HG02759 (cell line): Measurements from ENCODE around the gene GABARAP.

Source experiments
- ATAC-seq: cut with Tn5 transposase; IDR thresholded peaks from one replicate; pipeline ENCODE4 v1.9.1; 2021; ENCODE audit warnings: mild to moderate bottlenecking, moderate library complexity; ENCODE audit not compliant: unreplicated experiment

The GABARAP gene

DNA sequence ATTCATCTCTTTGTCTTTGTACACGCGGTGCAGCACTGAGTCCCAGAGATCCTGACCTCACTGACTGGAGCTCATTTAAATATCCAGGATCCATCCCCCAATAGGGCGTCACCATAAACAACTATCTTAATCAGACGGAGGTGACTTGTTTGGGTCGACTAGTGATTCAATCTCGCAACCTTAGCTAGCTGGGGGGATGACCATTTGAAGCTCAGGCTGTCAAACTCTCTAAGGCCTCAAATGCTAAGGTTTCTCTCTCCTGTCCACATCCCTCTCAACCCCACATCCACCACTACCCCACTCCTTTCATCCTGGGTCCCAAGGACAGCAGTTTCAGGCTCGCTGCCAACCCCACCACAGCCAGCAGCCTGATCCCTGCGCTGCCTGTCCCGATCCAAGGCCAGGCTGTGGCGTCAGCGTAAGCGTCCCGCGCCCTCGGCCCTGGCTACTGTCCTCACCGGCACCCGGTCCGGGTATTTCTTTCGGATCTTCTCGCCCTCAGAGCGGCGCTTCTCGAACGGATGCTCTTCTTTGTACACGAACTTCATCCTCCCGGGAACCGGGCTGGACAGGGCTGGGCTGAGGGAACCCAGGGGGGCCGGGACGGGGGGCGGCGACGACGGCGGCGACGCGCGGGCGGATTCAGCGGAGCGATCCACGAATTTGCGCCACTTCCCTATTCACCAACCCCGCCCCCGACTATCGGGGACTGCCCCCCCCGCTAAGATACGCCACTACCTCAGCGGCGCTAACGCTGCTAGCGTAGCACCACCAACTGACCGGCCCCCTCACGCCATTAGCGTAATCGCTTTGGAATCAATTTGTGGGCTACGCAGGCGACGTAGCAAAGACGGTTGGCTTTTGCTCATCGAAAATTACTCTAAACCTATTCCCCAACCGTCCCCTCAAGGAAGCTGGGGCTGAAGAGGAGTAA lies at the start of gene GABARAP:
Gene GABARAP (minus strand): TSS at position 667 of the 934 bp plus-strand sequence. CDS start 119 bp downstream, at position 548.
- peak; percentile 35 for ATAC-seq

DNA sequence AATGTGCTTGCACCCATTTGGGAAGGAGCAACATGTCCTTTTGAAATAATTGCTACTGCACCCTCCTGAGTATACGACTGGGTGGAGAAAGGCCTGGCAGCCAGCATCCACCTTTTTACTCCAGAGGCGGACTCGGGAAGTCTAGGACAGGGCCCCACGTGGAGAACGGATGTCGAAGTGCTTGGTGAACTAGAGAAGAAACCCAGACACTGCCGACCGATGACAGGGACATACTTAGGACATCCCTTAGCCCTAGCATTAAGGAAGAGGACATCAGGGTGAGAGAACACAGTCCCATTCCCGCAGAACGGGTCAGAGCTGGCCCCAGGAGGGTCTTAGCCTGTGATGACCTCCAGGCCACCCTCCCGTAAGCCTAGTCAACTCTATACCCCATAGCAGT lies 48.4 kb upstream of the GABARAP start:
- ATAC-seq = no peak

DNA sequence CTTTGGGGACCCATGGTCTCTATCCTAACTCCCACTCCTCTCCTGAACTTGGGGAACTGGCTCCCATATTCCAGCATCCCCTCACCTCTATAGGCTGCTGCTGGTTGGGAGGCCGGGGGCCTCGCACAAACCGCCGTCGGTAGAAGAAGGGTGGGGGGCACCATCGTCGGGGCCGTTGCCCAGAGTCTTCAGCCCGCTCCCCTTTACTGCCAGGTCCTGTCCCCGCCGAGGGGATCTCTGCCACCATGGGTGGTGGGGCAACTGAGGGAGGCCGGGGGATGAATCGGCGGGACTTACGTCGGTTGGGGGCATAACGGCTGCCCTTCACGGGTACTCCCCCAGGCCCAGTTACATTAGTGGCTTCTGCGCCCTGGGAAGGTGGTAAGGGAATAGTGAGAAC lies 47.9 kb upstream of the GABARAP start:
- no peak for ATAC-seq

DNA sequence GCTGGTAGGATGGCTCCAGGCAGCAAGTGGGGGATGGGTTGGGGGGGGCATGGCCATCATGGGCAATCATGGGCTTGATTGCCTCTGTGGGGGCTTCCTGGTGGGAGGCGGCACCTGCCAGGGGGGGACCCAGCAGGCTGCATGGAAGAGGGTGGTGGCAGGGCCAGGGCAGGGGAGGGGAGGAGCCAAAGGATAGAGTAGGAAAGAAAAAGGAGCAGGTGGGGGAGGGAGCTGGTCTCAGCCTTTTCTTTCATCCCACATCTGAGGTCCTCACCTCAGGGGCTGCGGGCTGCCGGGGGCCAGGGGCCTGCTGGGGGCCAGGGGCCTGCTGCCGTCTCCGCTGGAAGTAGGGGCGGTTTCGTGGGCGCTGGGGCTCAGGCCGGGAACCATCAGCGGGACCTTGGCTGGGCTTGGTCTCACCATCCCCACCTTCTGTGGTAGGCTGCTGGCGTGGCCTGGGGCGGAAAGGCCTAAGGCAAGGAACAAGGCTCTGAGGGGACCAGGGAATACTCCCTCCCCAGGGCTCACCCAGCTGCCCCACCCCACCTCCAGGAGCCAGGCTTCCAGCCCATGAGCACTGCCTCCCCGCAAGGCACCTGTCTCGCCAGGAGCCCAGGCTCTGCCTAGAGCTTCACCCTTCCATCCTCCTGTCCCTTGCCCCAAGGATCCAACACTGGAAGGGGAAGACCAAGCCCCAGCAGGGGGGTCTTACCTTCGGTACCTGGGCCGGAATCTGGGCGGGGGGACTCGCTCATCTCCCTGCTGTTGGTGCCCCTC lies 47.2 kb upstream of the GABARAP start:
- ATAC-seq = no peak

DNA sequence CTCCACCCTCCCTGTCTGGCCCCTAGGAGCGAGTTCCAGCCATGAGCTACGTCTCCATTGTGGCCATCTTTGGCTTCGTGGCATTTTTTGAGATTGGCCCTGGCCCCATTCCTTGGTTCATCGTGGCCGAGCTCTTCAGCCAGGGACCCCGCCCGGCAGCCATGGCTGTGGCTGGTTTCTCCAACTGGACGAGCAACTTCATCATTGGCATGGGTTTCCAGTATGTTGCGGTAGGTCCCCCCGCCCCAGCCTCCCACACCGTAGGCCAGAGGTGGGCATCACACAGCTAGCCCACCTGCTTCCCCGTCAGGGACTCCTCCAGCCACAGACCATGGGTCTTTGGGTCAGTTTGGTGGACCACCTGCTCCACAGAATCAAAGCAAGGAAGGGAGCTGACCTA lies 43.4 kb upstream of the GABARAP start:
- ATAC-seq = no peak

DNA sequence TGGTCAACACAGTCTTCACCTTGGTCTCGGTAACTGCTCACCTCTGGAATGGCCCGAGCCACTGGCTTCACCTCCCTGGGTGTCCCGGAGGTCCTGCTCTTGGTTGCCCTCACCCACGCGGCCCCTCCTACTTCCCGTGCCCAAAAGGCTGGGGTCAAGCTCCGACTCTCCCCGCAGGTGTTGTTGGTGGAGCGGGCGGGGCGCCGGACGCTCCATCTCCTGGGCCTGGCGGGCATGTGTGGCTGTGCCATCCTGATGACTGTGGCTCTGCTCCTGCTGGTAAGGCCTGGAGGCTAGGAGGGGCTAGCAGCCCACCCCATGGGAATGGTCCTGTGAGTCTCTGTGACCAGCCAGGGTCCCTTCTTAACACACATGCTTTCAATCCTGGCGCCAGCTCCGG lies 42.7 kb upstream of the GABARAP start:
- ATAC-seq = no peak

DNA sequence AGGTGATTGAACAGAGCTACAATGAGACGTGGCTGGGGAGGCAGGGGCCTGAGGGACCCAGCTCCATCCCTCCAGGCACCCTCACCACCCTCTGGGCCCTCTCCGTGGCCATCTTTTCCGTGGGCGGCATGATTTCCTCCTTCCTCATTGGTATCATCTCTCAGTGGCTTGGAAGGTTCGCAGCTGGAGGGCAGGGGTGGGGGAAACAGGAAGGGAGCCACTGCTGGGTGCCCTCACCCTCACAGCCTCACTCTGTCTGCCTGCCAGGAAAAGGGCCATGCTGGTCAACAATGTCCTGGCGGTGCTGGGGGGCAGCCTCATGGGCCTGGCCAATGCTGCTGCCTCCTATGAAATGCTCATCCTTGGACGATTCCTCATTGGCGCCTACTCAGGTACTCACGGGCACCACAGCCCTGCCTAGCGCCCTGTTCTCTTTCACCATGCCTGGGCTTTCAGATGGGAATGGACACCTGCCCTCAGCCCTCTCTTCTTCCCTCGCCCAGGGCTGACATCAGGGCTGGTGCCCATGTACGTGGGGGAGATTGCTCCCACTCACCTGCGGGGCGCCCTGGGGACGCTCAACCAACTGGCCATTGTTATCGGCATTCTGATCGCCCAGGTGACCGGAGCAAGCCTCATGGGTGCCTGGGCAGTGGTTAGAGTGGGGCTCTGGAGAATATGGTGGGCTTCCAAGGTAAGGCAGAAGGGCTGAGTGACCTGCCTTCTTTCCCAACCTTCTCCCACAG lies 41.4 kb upstream of the GABARAP start:
- ATAC-seq = no peak

DNA sequence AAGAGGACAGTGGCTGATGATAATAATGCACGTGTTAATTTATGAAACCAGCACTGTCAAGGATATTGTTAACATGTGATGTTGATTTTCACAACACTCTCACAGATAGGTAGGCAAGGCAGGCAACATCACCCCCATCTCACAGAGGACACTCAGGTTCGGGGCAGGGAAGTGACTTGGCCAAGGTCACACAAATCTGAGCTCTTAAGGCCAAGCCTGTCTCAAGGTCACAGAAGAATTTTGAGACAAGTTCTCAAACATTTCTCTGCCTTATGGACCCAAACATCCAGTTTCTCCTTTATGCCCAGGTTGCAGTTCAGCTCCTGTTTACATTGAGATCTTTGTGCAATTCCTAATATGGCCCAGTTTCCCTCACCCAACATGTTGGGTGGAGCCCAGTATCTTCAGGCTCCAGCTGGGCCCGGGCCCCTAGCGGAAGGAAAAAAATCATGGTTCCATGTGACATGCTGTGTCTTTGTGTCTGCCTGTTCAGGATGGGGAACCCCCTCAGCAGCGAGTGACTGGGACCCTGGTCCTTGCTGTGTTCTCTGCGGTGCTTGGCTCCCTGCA lies 40.6 kb upstream of the GABARAP start:
- ATAC-seq = no peak

DNA sequence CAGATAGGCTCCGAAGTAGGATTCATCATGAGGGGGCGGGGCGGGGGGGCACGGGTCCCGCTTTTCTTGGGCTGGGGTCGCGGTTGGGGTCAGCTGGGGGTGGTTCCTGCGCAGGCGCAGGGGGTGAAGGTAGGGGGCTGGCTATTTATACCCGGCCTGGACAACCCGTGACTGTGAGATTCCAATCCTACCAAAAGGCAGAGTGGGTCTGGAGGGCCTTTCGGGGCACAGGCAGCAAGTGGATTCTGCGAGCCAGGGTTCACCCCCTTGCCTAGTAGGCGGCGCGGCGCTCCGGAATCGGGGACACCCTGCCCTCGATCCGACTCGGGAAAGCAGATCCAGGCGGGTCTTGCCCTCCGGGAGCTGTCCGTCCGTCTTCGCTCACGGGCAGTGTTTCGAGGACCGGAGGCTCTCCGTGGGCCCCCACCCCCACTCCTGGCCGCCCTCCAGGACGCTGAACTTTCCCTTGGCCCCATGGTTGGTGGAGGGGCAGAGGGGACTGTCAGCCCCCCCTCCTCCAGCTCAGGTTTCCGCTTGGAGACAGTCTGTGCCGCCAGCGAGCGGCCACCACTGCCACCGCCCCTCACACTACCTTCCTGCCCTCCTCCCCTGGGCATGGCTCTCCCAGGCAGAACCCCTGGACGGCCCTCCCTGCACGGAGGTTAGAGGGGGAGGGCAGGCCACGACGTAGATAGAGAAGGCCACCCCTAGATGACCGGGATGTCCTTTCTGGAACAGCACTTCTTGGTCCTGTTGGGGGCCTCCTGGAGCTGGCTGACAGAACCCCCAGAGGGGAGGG lies 39.9 kb upstream of the GABARAP start:
- ATAC-seq = no peak

DNA sequence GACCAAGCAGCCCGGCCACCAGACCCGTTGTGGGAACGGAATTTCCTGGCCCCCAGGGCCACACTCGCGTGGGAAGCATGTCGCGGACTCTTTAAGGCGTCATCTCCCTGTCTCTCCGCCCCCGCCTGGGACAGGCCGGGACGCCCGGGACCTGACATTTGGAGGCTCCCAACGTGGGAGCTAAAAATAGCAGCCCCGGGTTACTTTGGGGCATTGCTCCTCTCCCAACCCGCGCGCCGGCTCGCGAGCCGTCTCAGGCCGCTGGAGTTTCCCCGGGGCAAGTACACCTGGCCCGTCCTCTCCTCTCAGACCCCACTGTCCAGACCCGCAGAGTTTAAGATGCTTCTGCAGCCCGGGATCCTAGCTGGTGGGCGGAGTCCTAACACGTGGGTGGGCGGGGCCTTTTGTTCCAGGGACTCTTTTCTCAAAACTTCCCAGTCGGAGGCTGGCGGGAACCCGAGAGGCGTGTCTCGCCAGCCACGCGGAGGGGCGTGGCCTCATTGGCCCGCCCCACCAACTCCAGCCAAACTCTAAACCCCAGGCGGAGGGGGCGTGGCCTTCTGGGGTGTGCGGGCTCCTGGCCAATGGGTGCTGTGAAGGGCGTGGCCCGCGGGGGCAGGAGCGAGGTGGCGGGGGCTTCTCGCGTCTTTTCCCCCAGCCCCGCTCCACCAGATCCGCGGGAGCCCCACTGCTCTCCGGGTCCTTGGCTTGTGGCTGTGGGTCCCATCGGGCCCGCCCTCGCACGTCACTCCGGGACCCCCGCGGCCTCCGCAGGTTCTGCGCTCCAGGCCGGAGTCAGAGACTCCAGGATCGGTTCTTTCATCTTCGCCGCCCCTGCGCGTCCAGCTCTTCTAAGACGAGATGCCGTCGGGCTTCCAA lies 39.1 kb upstream of the GABARAP start, which contains the start of gene SLC2A4:
Gene SLC2A4 (plus strand): TSS at position 645 of the 879 bp plus-strand sequence. CDS start 217 bp downstream, at position 862.
- ATAC-seq = peak; percentile 72

DNA sequence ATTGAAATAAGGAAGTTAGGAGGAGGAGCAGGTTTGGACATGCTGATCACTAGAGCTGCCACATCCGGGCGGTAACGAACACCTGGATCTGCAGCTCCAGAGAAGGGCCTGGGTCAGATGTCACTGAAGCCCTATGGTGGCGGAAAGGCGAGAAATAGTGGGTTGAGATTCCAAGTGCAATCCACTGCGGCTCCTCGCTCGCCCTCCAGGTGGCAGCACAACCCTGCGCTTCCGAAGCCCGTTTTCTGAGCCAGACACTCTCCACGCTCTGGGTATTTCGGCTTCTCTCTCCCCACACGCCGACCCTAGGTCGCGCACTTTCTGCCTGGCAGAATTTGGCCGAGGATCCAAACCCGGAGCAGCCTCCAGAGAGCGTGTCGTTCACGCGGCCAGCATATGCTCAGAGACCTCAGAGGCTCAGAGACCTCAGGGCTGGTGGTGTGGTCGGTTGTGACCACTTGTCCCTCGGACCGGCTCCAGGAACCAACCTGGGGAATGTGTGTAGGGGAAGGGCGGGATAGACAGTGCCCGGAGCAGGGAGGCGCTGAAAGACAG lies 38.3 kb upstream of the GABARAP start:
- ATAC-seq = peak; percentile 64

DNA sequence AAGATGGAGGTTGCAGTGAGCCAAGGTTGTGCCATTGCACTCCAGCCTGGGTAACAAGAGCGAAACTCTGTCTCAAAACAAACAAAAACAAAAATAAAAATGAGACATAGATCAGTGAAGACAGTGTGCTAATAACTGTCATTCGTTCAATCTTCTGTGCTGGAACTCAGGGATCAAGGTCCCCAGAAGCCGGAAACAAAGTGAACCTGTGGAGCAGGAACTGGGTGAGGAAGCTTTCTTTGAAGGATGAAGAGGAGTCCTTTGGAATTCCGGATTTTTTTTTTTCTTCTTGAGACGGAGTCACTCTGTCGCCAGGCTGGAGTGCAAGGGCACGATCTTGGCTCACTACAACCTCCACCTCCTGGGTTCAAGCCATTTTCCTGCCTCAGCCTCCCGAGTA lies 37.2 kb upstream of the GABARAP start:
- no peak for ATAC-seq

DNA sequence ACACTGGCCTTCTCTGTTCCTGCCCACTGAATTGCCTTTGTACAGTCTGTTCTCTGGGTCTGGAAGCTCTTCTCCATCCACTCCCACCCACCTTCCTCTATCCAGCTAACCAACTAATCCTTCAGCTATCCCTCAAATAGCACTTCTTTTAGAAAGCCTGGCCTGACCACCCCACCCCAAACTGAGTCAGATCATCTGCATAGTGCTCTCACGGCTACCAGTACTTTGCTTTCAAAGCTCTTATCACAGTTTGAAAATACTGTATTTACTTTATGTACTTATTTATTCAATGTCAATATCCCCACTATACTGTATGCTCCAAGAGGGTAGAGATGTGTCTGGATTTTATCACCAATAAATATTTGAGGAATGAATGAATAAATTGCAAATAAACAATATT lies 24.5 kb upstream of the GABARAP start:
- no peak for ATAC-seq

DNA sequence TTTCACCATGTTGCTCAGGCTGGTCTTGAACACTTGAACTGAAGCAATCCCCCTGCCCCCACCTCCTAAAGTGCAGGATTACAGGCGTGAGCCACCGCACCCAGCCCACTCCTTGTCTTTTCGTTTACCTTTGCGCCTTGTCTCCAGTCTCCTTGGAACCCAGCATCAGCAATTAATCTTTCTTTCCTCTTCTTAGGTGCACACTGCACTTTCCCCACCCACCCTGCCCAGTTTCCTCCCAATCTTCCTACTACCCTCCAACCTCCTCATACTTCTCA lies 21.5 kb upstream of the GABARAP start:
- no peak for ATAC-seq

DNA sequence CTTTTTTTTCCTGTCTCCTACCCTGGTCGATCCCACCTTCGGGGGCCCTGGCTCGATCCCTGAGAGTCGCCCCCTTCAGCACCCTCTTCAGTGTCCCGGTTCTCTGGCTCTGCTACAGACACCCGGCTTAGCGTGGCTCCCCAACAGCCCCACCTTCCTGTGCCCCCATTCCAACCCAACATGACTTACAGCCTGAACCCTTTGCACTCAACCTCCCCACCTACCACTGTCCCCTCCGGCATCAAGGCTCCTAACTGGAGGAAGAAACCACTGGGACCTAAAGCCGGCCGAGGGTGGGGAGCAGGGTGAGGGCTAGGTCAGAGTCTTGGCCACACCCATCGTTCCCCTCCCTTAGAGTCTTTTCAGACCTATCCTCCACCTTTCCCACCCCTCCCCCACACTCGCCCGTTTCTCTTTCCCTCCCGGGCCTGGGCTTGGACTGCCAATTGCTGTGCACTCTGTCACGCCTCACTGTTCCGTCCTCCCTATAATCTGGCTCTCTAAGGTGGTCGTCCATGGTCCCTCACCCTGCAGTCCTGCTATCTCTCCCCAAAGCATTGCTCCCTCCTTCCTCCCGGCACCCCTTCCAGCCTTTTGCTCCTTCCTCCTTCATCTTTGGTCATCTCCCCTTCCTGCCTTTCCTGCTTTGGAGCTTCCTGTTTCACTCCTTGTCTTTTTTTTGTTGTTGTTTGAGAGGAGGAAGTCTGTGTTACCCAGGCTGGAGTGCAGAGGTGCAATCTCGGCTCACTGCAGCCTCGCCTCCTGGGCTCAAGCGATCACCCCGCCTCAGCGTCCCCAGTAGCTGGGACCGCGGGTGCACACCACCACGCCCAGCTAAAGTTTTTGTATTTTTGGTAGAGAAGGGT lies 20.9 kb upstream of the GABARAP start:
- ATAC-seq = no peak

DNA sequence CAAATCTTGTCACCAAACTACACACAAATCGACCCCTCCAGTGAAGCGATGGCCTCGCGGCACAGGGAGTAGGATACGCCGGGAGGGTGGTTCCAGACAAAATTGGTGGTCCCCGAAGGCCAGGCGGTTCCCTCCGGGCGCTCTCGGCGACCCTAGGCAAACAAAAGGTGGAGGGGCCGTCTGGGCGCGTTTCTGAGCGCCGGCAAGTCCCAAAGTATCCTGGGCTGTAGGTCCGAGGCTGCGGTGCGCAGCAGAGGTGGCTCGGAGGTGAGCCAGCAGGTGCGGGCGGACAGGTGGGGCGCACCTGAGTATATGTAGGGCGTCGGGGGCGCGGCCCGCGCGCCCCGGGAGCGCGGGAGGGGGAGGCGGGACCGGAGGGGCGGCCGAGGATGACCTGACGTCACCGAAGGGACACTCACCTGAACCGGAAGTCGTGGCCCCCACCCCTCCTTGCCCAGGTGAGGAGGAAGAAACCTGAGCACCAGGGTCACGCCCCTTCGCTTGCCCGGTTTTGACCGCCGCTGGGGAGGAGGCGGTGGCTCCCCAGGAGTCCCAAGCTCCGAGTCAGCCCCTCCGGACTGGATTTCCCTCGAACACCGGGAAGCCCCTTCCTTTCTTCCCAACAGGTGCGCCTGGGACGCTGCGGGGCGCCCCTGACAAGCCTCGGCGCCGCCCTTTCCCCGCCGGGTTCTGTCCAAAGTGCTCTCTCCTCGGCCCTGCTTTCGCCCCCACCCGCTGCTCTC lies 20.1 kb upstream of the GABARAP start, which contains the start of gene CLDN7:
Gene CLDN7 (minus strand): TSS at position 287 of the 743 bp plus-strand sequence. CDS start 435 bp downstream, outside the sequence.
- no peak for ATAC-seq
